Measurements from ENCODE around the gene COL5A3.

GRCh38 chr19:9956956-9957355 lies 53.3 kb downstream of the COL5A3 start:
- TF ChIP-seq, protein P1, sequence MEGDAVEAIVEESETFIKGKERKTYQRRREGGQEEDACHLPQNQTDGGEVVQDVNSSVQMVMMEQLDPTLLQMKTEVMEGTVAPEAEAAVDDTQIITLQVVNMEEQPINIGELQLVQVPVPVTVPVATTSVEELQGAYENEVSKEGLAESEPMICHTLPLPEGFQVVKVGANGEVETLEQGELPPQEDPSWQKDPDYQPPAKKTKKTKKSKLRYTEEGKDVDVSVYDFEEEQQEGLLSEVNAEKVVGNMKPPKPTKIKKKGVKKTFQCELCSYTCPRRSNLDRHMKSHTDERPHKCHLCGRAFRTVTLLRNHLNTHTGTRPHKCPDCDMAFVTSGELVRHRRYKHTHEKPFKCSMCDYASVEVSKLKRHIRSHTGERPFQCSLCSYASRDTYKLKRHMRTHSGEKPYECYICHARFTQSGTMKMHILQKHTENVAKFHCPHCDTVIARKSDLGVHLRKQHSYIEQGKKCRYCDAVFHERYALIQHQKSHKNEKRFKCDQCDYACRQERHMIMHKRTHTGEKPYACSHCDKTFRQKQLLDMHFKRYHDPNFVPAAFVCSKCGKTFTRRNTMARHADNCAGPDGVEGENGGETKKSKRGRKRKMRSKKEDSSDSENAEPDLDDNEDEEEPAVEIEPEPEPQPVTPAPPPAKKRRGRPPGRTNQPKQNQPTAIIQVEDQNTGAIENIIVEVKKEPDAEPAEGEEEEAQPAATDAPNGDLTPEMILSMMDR (IDR thresholded peaks at IDR 0.05; ENCODE audit: borderline replicate concordance, extremely low read depth, low read length, poor library complexity, severe bottlenecking) = no peak
- no peak for TF ChIP-seq EZH2 (IDR thresholded peaks at IDR 0.05; ENCODE audit: borderline replicate concordance, low read depth, low read length, severe bottlenecking)

Data from DND-41 (cell line).